GM23248 (cell line): ENCODE data around the gene ZNF831.

Experiments used
- EZH2 ChIP-seq: fragments of 200-600 bp; sonication (generic); IDR thresholded peaks from 2 replicates; pipeline ENCODE4 v1.6.1; 2018; ENCODE audit warnings: antibody characterized with exemption, mild to moderate bottlenecking; ENCODE audit not compliant: insufficient read depth, poor library complexity, severe bottlenecking
- EZH2phosphoT487 ChIP-seq: fragments of 200-600 bp; sonication (generic); IDR thresholded peaks from 2 replicates; pipeline ENCODE4 v1.6.1; 2018; ENCODE audit warnings: antibody characterized with exemption, moderate library complexity, mild to moderate bottlenecking, low read depth; ENCODE audit not compliant: insufficient read depth

DNA sequence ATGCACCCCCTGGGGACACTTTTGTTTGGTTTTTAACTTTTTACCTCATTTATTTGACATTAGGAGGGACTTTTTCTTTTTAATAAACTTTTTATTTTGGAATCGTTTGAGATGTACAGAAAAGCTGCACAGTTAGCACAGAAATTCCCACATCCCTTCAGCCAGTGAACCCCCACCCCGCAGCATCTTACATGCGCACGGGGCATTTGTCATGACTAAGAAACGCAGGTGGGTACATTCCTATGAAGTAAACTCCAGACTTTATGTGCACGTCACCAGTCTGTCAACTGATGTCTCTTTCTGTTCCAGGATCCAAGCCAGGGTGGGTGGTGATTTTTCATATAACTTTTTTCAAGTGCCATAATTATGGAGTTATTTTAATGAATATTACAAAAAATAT lies 4.9 kb upstream of the ZNF831 start:
- TF ChIP-seq EZH2phosphoT487 (no peak), EZH2 (no peak)
